Pancreas (tissue), 10 donors: ENCODE results near the gene CCND2. TPM values are rescaled to one million over a fixed set of nuclear protein-coding genes. Genes with fewer than 3 reads are reported as not detected.
A peak's percentile ranks its signal among the peaks of the same experiment; 100 is the strongest.

Source experiments
- ATAC-seq, 4 donors: fragments of 200-7000 bp; cut with Tn5 transposase; one replicate each; pipeline versions ENCODE4 v1.8.0 to v1.9.1; 2020; ENCODE audit warnings: mild to moderate bottlenecking in 4 of 4, moderate library complexity in 4 of 4
- DNase-seq, 6 donors: peaks; one replicate each; pipeline ENCODE4 v3.0.0-alpha.2; 2020
- FAIRE-seq: peaks from 2 replicates; lab custom pipeline; 2012; peaks lifted over from hg19 to GRCh38; lab: Jason Lieb, UNC
- H3K27ac ChIP-seq, 4 donors: fragments of 200-600 bp; sonication (generic); 1 replicate in 3 of 4; 2 replicates in 1 of 4; pipeline versions ENCODE4 v1.5.0 to v1.8.0; 2020
- H3K27me3 ChIP-seq, 4 donors: fragments of 200-600 bp; one replicate each; pipeline ENCODE4 v1.8.0; 2021
- H3K36me3 ChIP-seq, 3 donors: fragments of 200-600 bp; sonication (generic) in 1 of 3; one replicate each; pipeline versions ENCODE4 v1.5.0 to v1.8.0; 2020 to 2021
- H3K4me1 ChIP-seq, 3 donors: fragments of 200-600 bp; one replicate each; pipeline ENCODE4 v1.8.0; 2021
- H3K4me3 ChIP-seq, 4 donors: fragments of 200-600 bp; sonication (generic) in 2 of 4; one replicate each; pipeline versions ENCODE4 v1.5.0 to v1.8.0; 2020 to 2021
- H3K9me3 ChIP-seq, 4 donors: fragments of 200-600 bp; one replicate each; pipeline ENCODE4 v1.8.0; 2021
- CTCF ChIP-seq, 4 donors: fragments of 200-600 bp; sonication (generic) in 3 of 4; IDR thresholded peaks; one replicate each; pipeline versions ENCODE4 v1.5.0 to v1.8.0; 2021; ENCODE audit warnings: antibody characterized with exemption in 4 of 4
- WGBS, 2 donors: extraction: QIAGEN DNeasy Blood & Tissue Kit; methylation state at CpG; one replicate each; pipeline ENCODE4 v1.1.7; 2013; 5-methylcytosine and 5-hydroxymethylcytosine counted together
- intact Hi-C, 3 donors: fragments of 100-400 bp; cut with DNase I; formaldehyde crosslinking; loops; one replicate each; pipeline versions ENCODE4 v1.11.1 to v1.14.2; 2022
- polyA plus RNA-seq, 2 donors: library from polyadenylated mRNA; stranded (reverse); fragments of 200-250 nt; gene quantifications; one replicate each; pipeline ENCODE4 v1.2.3, GENCODE V29; 2013
- total RNA-seq, 6 donors: library from RNA; stranded (reverse); fragmentation: NEBNext Ultra II Directional in 4 of 6; extraction: Animal tissue kit (Norgen Biotek cat#: 25700) in 4 of 6; gene quantifications; one replicate each; pipeline versions ENCODE4 v1.2.1 to v1.2.4, GENCODE V29; 2021 to 2023
- donor health status: healthy with polysubstance abuse.
- donor health status: DM: no; HTN: no; CAD: no; lungs with moderate emphysema.
- donor health status: DM: no; HTN: no; CAD: no.
- donor health status: control.
- donor health status: control.
- donor health status: Bipolar disorder and iron deficiency.
- donor health status: DM: yes; HTN: yes; CAD: no.
- donor health status: DM: no; HTN: no; CAD: no.
- donor health status: DM: no; HTN: no; CAD: no.
- donor health status: DM: yes; HTN: yes; CAD: no.

The CCND2 gene
- total and polyA plus RNA-seq, 8 donors = 6.3 to 75.6 (median 59.7) TPM

- H3K4me1 ChIP-seq = no peaks in the 10 kb centered on the region
Observed at GRCh38 chr12:4287325-4288211, 14.0 kb downstream of the CCND2 start.

GRCh38 chr12:4288296-4289131, 15.0 kb downstream of the CCND2 start:
- FAIRE-seq (no peak), ATAC-seq (peak in 2 of 4 donors; percentile 40 to 55), DNase-seq (no peak)
- WGBS, 2 donors = 71 to 73% methylated on average over 20 of the region's 20 CpGs
- Histone ChIP-seq H3K4me1 (no peaks in the 10 kb centered on the region), H3K9me3 (no peaks in the 10 kb centered on the region), H3K4me3 (no peak overlapping the region), H3K36me3 (peaks cover 0 to 27% (median 4%) of the 10 kb centered on the region in 3 donors), H3K27me3 (no peaks in the 10 kb centered on the region), H3K27ac (peak overlapping the region in 1 of 4 donors; percentile 58)
- TF ChIP-seq CTCF (IDR thresholded peaks at IDR 0.05) = no peak
- intact Hi-C loops = loop anchor here in 1 of 3 donors (10.0 kb wide), 1 partner anchor 244 kb away; no protein-coding TSS in a partner anchor

More at GRCh38 chr12:4287325-4288211, 14.0 kb downstream of the CCND2 start:
- Histone ChIP-seq H3K27me3 (no peaks in the 10 kb centered on the region), H3K9me3 (no peaks in the 10 kb centered on the region), H3K27ac (no peak overlapping the region), H3K36me3 (peaks cover 0 to 27% (median 4%) of the 10 kb centered on the region in 3 donors), H3K4me3 (no peak overlapping the region)
- intact Hi-C loops = loop anchor here in 1 of 3 donors (10.0 kb wide), 1 partner anchor 243 kb away; no protein-coding TSS in a partner anchor
- no peak for TF ChIP-seq CTCF (IDR thresholded peaks at IDR 0.05)
- FAIRE-seq = no peak
- WGBS, 2 donors = 74 to 78% methylated on average over 18 of the region's 18 CpGs
- ATAC-seq = no peak
- no peak for DNase-seq

- Histone ChIP-seq H3K36me3 (peaks cover 0 to 27% (median 4%) of the 10 kb centered on the region in 3 donors), H3K9me3 (no peaks in the 10 kb centered on the region), H3K27ac (peak overlapping the region in 2 of 4 donors; percentile 14 to 58), H3K27me3 (no peaks in the 10 kb centered on the region), H3K4me3 (no peak overlapping the region), H3K4me1 (no peaks in the 10 kb centered on the region)
- 79% methylated on average over 20 of the region's 20 CpGs for WGBS, 2 donors
- DNase-seq (no peak), FAIRE-seq (no peak), ATAC-seq (peak in 2 of 4 donors; percentile 37 to 55)
- intact Hi-C loops = loop anchor here in 1 of 3 donors (10.0 kb wide), 1 partner anchor 245 kb away; no protein-coding TSS in a partner anchor
- no peak for TF ChIP-seq CTCF (IDR thresholded peaks at IDR 0.05)
Observed at GRCh38 chr12:4289231-4289878, 15.8 kb downstream of the CCND2 start.

DNA sequence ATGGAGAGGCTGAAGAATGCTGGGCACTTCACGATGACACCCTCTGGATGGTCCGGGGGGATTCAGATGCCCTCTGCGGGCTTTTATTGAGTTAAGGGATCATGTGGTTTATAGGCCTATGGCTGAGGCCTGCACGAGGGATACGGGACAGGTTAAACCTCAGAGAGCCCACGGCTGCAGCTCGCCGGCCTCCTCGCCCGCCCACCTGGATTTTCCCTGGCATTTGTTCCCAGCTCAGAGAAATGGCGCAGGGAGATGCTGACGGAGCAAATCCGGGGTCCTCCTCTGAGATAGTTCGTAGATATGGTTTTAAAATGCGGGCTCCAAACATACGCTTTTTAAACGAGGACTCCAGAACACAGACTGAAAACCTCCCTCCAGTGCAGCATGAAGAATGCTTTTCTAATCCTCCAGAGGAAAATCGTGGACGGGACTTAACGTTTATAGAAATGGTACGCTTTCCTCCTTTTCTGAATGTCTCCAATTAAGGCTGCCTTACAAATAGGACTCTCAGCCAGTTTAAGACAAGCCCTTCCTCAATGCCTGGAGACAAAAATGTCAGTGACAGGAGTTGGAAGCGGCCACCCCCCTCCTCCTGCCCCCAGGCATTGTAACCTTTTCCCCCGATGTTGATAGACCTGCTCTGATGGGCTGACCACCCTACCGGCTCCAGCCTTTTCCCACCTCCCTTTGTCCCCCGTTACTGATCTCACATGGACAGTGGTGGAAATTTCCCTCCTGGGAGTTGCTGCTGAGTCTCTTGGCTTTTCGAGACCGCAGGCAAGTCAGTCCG, 16.6 kb downstream of the CCND2 start:
- no peak overlapping the region for H3K4me3 ChIP-seq
- intact Hi-C loops = loop anchor here in 1 of 3 donors (10.0 kb wide), 1 partner anchor 245 kb away; no protein-coding TSS in a partner anchor
- H3K9me3 ChIP-seq = no peaks in the 10 kb centered on the region
- no peak for FAIRE-seq
- H3K27ac ChIP-seq = peak overlapping the region in 1 of 4 donors; percentile 58
- no peak for ATAC-seq
- no peak for TF ChIP-seq CTCF (IDR thresholded peaks at IDR 0.05)
- peaks cover 0 to 24% (median 0%) of the 10 kb centered on the region in 3 donors for H3K36me3 ChIP-seq
- no peaks in the 10 kb centered on the region for H3K27me3 ChIP-seq
- WGBS, 2 donors = 86 to 87% methylated on average over 28 of the region's 28 CpGs
- no peak for DNase-seq
- no peaks in the 10 kb centered on the region for H3K4me1 ChIP-seq
